ENCODE results near the gene PLA2G4F.

PLA2G4F gene, protein sequence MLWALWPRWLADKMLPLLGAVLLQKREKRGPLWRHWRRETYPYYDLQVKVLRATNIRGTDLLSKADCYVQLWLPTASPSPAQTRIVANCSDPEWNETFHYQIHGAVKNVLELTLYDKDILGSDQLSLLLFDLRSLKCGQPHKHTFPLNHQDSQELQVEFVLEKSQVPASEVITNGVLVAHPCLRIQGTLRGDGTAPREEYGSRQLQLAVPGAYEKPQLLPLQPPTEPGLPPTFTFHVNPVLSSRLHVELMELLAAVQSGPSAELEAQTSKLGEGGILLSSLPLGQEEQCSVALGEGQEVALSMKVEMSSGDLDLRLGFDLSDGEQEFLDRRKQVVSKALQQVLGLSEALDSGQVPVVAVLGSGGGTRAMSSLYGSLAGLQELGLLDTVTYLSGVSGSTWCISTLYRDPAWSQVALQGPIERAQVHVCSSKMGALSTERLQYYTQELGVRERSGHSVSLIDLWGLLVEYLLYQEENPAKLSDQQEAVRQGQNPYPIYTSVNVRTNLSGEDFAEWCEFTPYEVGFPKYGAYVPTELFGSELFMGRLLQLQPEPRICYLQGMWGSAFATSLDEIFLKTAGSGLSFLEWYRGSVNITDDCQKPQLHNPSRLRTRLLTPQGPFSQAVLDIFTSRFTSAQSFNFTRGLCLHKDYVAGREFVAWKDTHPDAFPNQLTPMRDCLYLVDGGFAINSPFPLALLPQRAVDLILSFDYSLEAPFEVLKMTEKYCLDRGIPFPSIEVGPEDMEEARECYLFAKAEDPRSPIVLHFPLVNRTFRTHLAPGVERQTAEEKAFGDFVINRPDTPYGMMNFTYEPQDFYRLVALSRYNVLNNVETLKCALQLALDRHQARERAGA

DNA sequence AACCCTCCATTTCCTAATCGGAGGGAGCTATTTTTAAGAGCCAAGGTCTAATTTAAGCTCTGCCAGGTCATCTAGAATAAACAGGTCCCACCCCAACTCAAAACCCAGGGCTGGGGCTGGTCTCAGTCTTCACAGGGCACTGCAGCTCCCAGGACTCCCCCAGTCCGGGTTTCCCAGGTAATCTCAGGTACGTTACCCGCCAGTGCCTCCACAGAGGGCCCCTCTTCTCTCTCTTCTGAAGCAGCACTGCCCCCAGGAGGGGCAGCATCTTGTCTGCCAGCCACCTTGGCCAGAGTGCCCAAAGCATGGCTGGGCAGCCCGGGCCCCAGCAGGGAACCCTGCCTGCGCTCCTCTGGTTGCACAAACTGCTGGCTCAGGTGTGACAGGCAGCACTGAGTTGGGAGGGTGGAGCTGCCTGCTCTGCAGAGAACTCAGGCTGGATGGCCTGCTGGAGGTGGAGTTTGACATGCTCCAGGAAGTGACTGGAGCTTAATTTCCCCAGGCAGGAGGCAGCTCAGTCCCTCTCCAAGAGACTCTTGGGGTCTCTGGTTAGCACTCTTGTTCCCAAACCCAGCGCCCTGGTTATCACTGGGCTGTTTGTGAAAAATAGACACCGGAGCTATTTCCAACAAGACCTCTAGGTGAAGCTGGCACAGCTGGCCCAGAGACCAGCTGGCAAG lies at the start of gene PLA2G4F:
PLA2G4F (minus strand) TSS at position 394 of the 680 bp plus-strand sequence; CDS start at position 307, 87 bp downstream.
- DNase-seq, result no peak

DNA sequence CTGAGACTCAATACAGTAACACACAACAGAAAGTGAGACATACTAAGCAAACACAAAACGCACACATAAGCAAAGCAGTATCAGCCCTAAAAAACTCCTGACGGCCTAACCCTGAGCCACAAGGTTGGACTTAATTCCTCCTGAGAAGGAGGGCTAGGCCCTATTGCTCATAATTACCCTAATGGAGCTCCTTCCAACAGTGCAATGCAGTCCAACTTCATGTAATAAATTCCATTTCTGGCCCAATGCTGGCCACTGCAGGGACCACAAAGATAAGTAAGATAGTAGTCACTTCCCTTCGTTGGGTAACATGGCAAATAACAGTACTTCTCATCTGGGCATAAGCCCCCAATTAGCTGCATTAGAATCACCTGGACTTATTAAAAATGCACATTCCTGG lies 47.5 kb upstream of the PLA2G4F start:
- no peak for DNase-seq

DNA sequence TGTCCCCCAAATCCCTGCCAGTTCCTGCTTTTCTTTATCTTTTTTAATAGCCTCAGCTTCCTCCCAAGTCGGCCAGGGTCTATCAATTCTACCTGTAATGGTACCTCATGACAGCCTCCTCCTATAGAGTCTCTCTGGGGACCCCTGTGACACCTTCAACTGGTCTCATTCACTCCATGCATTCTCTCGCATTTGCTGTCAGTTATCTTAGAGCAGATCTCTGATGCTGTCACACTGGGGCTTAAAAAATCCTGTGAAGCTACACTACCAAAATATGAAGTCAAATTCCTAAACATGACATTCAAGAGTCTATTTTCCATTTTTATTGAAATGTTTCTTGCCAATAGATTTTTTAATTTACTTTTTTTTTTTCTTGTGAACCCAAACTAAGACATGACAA lies 46.2 kb upstream of the PLA2G4F start:
- DNase-seq, result no peak

DNA sequence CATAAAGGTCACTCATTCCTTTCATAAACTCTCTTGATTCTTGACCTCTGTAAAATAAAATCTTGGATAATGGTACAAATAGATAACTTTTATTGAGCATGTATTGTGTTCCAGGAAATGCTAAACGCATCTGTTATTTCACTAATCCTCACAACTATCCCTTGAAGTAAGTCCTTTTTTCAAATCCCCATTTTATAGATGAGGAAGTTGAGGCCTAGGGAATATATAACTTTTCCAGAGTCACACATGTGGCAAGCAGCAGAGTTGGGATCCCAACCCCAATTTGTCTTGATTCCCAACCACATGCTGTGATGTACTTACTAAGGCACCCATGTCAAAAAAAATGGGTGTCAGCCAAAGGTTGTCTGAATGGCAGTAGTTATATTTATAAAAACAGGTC lies 45.4 kb upstream of the PLA2G4F start:
- no peak for DNase-seq

DNA sequence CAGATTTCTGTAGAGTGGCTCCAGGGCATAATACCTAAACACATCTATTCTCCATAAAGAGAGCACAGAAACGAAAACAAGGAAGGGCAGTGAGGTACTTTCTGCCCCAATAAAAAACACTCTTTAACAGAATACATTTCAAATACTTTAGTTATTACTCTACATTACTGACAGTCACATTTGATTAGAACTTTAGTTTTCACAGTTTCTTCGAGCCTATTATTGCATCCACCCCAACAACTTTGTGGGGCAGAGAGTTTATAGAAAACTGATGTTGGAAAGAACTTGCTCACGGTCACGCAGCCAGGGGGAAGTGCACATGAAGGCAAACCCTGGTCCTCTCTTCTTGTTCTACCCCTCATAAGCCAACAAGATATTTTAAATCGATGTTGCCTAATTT lies 42.7 kb upstream of the PLA2G4F start:
- no peak for DNase-seq

DNA sequence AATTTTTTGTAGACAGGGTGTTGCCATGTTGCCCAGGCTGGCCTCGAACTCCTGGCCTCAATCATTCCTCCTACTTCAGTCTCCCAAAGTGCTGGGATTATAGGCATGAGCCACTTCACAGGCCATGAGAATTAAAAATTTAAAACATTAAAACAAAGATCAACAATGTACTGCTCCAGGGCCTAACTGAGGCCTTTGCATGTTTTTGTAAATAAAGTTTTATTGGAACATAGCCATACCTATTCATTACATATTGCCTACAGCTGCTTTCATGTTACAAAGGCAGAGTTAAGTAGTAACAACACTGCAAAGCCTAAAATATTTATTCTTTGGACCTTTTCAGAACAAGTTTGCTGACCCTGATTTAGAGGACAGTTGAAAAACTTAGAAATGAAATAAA lies 42.1 kb upstream of the PLA2G4F start:
- DNase-seq, result no peak

DNA sequence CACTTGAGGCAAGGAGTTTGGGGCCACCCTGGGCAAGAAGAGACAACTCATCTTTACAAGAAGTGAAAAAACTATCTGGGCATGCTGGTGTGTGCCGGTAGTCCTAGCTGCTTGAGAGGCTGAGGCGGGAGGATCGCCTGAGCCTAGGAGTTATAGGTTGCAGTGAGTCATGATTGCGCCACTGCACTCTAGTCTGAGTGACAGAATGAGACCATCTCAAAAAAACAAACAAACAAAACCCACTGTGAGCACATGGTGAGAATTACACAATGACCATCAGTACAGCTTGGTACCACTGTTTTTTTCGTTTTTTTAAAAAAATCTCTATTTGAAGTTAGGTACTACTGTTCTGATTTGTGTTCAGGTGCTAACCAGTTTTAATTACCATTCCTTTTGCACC lies 38.1 kb upstream of the PLA2G4F start:
- DNase-seq, result no peak

DNA sequence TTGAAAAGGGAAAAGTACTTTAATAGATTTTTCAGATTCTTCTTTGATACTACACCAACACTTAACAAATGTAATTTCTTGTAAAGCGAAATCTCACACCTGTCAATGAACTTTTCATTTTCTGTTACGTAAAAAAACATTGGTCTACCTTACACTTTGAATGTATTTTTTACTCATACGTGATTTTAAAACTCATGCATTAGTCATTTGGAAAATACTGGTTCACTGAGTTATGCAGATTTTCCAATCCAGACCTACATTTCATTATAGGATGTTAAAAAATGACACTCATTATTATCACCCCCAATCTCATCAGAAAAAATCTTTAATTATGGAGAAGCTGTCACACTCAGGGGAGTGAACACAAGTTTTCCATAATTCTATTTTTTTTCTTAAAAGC lies 36.9 kb upstream of the PLA2G4F start:
- DNase-seq, result no peak

DNA sequence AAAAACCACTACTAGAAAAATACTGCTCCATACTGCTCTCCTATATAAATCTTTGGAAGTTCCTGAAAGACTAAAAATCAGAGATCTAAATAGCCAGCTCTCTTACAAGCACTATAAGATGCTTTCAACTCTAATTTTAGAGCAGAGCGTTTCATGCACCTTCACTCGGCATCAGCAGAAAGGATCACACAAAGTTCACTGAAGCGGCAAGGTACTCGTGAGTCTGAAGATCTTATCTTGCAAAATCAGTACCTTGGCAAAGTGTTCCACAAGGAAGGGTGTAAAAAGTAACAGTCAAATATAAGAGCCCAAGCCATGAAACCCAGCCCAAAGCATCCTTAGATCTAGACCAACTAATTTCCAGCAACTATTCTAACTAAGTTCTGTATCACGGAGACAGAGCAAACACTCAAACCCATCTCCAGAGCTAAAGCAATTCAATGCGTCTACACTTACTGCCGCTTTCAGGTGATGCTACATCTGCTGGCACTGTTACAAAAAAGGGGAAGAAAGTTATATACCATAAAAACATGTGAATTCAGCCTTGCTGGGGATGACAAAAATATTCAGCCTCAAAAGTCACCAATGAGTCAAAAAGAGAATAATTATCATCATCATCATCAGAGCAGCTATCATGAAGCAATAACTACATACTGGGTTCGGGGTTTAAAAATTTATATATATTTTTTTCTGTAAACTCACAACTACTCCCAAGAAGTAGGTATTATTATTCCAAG lies 35.3 kb upstream of the PLA2G4F start:
- no peak for DNase-seq

DNA sequence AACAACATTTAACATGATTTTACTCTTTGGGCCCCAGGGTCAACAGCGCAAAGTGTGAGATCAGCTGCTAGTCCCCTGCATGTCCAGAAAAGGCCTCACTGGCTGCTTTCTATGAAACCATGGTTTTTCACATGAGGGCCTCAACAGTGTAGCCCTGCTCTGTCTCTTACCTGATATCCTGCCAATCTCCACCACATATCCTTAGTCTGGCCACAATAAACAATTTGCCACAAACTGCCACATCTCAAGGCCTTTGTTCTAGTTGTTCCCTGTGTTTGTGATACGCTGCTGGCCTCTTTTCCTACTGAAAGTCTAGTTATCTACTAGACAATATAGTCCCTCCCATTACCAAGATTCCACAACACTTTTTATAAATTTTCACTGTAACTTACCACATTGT lies 33.9 kb upstream of the PLA2G4F start:
- DNase-seq, result no peak

DNA sequence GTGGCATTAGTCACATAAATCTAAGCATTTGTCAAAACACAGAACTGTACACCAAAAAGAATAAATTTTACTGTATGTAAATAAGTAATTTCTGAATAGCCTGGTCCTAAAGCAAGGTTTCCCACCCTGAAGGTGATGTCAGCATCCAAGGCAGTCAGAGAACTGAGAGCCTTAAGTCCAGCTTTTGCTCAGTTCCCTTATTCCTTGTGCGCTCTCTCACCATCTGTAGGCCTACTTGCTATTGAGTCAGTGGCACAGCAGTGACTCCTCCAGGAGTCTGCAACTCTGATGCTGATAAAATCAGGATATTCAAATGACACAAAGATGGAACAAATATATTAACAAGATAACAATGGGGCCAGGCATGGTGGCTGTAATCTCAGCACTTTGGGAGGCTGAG lies 29.4 kb upstream of the PLA2G4F start:
- no peak for DNase-seq

DNA sequence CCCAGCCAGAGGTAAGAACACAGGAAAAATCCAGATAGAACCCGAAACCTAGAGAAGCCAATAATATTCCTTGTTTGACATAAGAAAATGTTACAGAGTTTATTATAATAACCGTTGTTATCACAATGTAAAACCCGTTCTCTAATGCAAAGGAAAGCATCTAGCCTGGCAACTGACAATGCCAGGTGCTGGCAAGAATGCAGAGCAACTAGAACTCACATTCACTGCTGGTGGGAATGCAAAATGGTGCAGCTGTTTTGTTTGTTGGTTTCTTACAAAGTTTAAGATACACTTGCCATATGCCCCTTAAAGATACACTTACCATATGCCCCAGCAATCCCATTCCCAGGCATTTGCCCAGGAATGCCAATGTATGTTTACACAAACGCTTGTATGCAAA lies 28.3 kb upstream of the PLA2G4F start:
- no peak for DNase-seq

DNA sequence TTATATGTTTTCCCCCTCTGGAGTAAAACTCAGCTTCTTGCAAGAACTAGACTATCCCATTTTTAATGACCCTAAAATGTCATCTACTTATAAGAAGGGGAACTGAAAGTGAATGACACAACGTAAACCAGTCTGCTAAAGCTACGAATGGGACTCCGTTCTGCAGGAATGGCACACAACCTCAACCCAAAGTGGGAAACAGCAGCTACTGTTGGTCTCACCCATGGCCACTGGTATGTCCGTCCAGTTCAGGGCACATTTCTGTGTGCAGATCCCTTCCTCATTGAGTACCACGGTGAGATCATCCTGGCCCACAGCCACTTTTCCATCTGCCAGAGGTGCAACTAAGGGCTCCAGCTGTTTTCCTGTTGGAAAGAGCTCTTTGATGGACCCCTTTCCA lies 27.9 kb upstream of the PLA2G4F start:
- no peak for DNase-seq

DNA sequence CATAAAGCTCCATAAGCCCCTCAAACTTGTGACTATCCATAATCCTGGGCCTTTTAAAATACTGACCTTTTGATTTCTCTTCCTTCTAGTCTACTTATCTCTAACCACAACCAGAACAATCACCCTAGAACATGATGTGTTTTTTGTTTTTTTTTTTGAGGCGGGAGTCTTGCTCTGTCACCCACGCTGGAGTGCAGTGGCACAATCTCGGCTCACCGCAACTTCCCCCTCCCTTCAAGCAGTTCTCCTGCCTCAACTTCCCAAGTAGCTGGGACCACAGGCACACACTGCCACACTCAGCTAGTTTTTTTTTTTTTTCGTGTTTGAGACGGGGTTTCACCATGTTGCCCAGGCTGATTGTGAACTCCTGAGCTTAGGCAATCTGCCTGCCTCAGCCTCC lies 26.5 kb upstream of the PLA2G4F start:
- DNase-seq, result no peak

DNA sequence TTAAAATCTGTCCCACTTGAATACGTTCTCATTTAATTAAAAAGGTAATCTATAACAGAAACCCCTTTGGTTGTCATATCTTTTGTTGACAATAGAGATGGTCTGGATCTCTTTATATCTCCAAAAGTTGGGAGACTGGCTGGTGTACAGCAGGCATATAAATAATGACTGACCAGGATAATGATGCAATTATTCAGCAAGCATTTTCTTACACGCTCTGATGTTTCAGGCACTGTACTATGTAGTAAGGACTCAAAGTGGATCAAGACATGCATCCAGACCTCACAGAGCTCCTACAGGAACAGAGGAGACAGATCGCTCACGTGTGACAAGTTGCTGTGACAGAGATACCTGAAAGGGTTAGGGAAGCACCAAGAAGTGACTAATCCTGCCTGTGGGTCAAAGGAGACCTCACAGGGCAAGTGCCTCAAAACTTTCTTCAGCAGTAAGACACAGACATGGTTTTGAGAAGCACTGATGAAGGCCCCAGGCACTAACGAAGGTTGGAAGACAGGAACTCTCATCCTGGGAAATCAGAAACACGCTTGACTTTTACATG lies 26.0 kb upstream of the PLA2G4F start:
- no peak for DNase-seq

DNA sequence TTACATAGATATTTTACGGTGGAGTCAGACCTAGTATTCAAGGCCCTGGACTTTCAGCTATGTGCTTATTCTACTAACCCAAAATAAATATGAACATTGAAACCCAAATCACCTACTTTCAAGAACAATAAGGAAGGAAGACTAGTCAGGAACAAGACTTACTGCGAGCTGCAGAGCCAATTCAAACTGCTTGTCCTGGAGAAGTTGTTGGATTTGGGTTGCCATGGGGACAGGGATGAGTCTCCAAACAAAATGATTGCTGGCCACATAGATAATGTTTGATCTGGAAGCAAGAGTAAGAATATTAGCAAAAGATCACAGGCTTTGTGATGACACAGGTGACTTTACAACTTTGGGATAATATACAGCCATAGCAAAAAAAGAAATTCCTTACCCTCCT lies 21.6 kb upstream of the PLA2G4F start:
- no peak for DNase-seq

DNA sequence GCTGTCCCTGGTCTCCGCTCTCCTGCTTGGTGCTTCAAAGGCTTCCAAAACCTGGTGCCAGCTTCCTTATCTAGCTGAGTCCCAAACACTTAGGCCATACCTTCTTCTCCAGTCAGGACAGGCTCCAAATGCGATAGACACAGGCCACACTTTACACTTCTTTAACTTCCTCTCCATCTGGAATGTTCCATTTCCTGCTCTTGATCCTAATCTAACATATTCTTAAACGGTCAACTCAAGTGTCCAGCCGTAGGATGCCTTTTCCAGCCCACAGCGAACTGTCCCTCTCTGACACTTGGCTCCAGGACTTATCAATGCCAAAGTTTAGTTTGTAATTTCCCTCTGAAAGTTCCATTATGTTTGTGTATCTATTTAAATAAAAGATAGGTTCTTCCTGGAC lies 19.2 kb upstream of the PLA2G4F start:
- DNase-seq, result no peak

DNA sequence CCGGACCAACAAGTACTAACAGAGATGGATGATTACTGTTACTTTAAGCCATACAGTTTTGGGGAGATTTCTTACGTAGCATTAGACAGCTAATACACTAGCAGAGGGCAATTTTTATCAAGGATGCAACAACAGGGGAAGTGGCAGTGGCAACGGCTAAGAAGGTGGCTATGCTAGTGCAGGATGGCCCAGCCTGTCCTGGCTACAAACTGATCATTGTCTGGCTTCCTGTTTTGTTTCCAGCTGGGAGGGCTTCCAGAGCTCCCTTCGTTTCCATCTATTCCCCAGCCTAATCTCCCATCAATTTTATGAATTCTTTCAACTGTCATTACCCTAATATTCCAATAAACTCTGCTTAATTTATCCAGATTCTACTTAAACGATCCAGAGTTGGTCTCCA lies 16.0 kb upstream of the PLA2G4F start:
- DNase-seq, result no peak

DNA sequence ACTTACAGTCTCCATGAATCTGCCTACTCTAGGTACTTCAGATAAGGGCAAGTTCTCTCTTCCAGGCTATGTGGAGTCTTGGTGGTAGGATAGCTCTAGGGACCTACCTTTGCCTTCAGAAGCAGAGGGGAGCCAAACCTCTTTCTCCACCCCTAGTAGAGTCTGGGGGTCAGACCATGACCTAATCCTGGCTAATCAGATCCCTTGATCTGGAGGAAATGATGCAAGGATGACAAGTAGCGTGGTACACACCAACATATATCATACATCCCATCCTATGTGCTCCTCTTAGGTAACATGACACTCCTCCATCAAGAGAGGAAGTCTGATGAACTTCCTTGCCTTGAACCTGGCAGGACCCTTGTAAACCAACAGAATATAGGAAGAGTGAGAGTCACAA lies 15.4 kb upstream of the PLA2G4F start:
- DNase-seq, result no peak

DNA sequence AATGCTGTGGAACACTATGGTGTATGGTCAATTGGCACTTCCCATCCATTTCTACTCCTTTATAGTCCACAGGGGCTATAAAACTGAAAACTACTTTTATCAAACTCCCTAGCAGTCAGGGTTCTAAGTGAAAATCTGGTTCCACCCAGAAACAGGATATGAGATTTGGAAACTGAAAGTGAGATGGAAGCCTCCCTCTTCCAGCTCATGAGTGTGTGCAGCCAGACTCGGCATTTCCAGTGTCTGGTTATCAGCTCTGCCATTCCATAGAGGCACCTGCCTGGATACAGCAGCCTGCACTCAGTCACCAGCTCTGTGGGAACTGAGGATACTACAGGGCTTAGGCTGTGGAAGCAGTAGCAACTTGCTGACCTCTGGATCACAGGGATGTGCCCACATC lies 14.7 kb upstream of the PLA2G4F start:
- DNase-seq, result no peak

DNA sequence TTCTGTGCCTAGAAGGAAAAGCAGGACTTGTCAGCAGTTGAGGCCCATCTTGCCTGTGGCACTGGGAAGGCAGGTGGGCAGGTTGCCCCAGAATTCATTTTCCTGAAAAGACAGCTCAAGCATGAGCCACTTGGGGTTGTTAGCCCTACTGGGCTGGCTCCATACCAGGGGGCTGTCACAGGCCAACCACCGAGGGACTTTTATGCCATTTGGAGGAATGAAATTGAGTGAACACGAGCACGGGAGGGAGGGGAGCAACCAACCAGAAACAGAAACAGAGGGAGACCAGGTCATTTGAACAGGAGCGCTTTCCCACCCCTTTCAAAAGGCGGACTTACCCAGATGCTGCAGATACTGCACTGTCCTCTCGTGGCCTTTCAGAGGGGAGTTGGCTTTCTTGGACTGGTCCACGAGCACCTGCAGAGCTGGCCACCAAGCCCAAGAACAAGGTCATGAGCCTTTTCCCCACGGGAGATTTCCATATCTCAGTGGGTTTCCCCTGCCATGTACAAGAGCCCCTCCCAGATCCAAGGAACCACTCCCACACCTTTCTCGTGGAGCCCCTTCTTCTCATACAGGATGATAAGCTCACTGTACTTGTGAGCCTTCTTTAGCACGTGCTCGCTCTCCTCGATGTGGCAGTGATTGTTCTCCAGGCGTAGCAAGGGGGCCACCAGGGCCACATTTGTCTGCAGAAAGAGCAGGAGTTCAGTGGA lies 9.9 kb upstream of the PLA2G4F start:
- DNase-seq, result no peak

DNA sequence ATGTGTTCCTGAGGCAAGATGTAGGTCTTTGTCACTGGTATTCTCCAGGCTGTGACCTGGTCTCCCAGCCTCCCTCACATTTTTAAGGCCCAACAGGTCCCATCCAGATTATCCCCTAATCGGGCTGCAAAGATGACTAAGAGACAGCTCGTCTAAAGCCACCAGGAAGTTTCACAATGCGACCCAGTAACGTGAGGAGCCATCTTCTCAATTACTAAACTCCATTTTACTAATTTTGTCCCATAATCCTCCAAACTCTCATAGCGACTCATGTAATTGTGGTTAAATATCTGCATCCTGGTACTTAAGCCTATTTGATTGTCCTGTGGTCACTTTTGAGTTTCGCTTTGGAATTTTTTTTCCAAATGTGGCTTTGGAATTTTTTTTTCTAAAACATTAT lies 8.7 kb upstream of the PLA2G4F start:
- DNase-seq, result no peak

Measured in activated naive CD4-positive, alpha-beta T cell treated with Interleukin-2 at 50 U/mL for 16 hours (primary cell).